HG03159 (cell line): ENCODE data around the gene HSPBAP1.

ENCODE experiments used
- ATAC-seq: cut with Tn5 transposase; IDR thresholded peaks from one replicate; pipeline ENCODE4 v1.9.1; 2021; ENCODE audit warnings: mild to moderate bottlenecking, moderate library complexity; ENCODE audit not compliant: unreplicated experiment

Gene HSPBAP1

GRCh38 chr3:122691195-122691594 is 102.4 kb downstream of the HSPBAP1 start:
- ATAC-seq = peak; percentile 68

DNA sequence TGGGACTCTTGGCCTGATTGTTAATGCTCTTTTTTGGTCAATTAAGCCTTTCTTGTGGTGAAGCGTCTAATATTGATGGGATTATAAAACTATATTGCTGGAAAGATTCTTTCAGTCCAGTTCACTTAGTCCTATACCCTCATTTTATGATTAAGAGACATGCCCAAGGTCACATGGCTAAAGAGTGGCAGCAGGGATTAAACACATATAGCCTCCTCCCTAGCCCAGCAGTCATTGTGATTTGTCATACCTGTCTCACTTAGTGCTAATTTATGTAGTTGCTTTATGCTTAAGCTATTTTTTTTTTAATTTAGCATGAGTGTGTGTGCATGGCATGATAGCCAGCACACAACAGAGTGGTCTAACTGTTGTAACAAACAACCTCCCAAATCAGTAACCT is 103.5 kb downstream of the HSPBAP1 start:
- ATAC-seq = no peak
